ENCODE results near the gene BCAM.
"Not testable (repeated sequence)": the region's sequence is repeated elsewhere in the genome, so short reads cannot be mapped to it uniquely, and the experiment has no call there.

BCAM gene

DNA sequence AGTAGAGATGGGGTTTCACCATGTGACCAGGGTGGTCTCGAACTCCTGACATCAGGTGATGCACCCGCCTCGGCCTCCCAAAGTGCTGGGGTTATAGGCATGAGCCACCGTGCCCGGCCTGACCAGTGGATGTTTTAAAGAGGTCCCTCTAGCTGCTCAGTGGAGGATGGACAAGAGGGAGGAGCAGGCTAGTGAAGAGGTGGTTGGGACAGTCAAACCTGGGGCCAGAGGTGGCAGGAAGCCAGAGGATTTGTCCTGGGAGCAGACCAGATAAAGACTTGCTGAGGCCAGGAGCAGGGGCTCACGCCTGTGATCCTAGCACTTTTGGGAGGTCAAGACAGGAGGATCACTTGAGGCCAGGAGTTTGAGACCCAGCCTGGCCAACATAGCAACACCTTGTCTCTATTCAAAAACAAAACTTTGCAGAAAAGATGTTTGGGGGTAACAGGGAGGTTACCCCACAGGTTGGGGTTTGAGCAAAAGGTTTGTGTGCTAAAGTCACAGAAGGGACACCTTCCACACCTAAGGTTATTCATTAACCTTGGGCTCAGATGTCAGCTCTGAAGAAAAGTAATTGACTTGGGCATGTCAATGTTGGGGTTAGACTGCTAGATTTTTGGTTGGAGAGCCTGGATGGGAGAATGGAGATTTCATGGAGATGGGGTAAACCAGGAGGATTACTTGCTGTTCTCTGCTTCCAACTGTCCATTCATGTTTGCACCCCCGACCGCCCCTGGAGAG, 9.0 kb downstream of the BCAM start:
- no peak for DNase-seq (ENCODE audit: low spot score)

DNA sequence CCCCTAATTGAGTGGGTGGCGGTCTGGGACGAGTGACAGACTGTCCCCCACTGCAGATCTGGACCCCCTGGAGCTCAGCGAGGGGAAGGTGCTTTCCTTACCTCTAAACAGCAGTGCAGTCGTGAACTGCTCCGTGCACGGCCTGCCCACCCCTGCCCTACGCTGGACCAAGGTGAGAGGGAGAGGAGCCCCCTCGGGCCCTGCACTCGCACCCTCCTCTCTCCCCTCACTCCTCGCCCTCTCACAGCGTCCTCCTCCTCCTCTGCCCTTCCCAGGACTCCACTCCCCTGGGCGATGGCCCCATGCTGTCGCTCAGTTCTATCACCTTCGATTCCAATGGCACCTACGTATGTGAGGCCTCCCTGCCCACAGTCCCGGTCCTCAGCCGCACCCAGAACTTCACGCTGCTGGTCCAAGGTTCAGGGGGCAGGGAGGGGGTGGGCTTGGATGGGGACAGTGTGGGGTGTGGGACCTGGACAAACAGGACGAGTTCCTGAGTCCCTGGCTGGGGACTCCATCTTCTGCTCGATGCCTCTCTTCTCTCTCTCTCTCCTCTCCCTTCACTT, 9.6 kb downstream of the BCAM start:
- no peak for DNase-seq (ENCODE audit: low spot score)

DNA sequence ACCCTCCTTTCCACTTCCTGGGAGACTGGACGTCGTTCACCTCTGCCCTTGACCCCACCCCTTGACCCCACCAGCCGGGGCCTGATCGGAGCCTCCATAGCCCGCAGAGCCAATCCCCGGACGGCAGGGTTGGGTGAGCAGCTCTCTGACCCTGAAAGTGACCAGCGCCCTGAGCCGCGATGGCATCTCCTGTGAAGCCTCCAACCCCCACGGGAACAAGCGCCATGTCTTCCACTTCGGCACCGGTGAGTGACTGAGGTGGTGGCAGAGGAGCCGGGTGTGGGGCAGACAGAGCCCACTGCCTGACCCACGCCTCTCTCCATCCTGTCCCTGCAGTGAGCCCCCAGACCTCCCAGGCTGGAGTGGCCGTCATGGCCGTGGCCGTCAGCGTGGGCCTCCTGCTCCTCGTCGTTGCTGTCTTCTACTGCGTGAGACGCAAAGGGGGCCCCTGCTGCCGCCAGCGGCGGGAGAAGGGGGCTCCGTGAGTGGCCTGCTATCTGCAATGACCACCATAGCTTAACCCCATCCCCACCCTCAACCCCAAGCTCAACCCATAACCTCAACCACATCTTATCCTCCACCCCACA, 10.4 kb downstream of the BCAM start:
- no peak for DNase-seq (ENCODE audit: low spot score)

DNA sequence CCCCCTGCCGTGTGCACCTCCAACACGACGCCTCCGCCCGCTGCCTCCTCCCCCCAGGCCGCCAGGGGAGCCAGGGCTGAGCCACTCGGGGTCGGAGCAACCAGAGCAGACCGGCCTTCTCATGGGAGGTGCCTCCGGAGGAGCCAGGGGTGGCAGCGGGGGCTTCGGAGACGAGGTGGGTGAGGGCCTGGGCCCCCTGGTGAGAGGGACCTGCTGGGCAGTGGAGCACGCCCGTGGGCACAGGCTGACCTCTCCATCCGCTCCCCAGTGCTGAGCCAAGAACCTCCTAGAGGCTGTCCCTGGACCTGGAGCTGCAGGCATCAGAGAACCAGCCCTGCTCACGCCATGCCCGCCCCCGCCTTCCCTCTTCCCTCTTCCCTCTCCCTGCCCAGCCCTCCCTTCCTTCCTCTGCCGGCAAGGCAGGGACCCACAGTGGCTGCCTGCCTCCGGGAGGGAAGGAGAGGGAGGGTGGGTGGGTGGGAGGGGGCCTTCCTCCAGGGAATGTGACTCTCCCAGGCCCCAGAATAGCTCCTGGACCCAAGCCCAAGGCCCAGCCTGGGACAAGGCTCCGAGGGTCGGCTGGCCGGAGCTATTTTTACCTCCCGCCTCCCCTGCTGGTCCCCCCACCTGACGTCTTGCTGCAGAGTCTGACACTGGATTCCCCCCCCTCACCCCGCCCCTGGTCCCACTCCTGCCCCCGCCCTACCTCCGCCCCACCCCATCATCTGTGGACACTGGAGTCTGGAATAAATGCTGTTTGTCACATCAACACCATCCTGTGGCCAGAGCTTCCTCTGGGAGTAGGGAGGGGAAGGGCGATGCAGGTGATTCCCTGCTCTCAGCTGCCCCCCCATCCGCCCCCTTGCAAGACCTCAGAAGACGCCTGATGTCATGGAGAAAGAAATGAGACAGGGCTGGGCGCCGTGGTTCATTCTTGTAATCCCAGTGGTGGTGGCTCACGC, 12.0 kb downstream of the BCAM start:
- DNase-seq (ENCODE audit: low spot score) = peak; percentile 37

DNA sequence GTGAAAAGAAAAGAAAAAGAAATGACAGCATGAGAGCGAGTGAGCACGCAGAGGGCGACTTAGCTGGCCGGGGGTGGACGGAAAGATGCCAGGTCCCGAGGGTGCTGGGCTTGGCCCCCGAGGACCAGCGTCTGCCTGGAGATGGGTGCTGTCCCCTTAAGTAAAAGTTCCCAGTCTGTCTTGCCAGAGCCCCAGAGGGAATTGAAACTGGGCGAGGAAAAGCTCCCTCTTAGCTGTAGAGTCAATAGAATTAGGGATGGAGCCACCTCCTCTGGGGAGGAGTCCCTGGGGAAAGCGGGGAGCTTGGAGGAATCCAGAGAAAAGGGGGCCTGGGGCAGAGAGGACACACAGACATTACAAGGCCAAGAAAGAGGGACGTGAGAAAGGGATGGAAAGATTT, 13.3 kb downstream of the BCAM start:
- DNase-seq (ENCODE audit: low spot score) = peak; percentile 74

DNA sequence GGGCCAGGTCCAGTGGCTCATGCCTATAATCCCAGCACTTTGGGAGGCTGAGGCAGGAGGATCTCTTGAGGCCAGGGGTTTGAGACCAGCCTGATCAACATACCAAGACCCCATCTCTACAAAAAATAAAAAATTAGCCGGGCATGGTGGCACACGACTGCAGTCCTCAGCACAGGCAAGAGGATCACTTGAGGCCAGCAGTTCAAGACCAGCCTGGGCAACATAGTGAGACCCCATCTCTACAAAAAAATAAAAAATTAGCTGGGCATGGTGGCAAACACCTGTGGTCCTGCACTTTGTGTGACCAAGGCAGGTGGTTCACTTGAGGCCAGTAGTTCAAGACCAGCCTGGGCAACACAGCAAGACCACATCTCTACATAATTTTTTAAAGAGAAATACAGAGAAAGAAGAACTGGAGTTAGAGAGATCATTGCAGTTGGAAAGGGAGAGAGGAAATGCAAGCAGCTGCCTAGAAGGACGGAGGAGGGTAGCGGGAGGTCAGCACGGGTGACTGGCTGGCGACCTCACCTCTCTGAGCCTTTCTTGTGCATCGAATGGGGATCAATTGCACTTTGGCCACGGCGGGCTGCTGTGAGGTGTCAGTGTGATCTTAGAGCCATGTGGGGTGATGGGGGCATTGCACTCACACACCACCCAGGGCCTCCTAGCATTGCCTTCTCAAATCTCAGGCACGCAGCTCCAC, 13.9 kb downstream of the BCAM start:
- no peak for DNase-seq (ENCODE audit: low spot score)

DNA sequence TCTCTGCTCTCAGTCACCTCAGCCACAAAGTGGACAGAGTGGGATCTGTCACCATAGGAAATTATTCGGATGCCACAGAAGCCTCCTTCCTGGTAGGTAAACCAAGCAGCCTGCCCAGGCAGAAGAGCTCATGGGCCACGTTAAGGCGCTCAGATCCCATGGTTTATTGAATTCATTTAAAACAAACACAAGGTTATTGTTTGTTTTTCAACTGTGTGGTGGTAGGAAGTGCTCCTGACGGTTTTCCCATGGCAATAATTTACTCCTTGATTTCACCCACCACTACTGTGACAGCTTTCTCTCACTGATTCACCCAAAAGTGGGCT, 14.4 kb downstream of the BCAM start:
- no peak for DNase-seq (ENCODE audit: low spot score)

DNA sequence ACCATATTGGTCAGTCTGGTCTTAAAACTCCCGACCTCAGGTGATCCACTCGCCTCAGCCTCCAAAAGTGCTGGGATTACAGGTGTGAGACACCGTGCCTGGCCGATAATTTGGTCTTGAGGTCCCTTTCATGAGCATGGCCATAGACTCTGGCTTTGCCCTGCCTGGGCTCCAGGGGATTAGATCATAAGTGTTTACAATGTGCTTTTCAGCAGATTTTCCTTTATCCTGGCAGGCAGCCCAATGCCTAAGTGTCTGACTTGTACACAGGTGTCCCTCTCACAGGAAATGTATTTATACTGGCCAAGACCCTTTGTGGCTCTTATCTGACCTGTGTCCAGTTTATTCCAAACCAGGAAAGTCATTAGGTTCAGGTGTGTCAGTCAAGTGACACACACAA, 15.9 kb downstream of the BCAM start:
- DNase-seq (ENCODE audit: low spot score) = peak; percentile 50

DNA sequence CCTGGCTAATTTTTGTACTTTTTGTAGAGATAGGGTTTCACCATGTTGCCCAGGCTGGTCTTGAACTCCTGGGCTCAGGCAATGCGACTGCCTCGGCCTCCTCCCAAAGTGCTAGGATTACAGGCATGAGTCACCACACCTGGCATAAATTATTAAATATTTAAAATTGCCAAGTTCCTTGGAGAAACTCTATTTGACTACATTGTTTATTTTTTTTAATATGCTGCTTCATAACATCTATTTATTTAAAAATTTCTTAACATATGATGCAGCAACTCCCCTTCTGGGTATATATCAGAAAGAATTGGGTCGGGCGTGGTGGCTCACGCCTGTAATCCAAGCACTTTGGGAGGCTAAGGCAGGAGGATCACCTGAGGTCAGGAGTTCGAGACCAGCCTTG, 24.0 kb downstream of the BCAM start:
- not testable (repeated sequence) for DNase-seq (ENCODE audit: low spot score)

DNA sequence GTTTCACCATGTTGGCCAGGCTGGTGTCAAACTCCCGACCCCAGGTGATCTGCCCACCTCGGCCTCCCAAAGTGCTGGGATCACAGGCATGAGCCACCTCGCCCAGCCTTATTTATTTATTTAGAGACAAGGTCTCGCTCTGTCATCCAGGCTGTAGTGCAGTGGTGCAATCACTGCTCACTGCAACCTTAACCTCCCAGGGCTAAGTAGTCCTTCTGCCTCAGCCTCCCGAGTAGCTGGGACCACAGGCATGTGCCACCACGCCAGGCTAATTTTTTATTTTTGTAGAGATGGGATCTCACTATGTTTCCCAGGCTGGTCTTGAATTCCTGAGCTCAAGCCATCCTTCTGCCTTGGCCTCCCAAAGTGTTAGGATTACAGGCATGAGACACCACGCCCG, 25.5 kb downstream of the BCAM start:
- not testable (repeated sequence) for DNase-seq (ENCODE audit: low spot score)

DNA sequence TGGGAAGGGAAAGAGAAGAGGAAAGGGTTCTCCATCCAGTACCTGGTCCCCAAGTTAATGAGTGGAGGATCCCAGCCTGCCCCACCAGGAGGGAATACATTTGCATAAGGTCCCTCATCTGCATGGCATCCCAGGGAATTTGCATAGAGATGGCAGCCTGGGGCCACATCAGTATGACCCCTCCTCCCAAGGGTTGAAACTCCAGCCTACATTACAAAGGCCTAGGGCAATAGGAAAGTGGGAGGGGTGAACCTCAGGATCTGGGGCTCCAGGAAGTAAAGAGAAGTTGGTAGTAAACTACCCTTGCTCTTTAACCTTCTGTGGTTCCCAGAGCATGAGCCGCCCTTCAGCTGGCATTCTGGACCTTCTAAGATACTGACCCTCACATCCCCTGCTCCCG, 30.4 kb downstream of the BCAM start:
- DNase-seq (ENCODE audit: low spot score) = no peak

DNA sequence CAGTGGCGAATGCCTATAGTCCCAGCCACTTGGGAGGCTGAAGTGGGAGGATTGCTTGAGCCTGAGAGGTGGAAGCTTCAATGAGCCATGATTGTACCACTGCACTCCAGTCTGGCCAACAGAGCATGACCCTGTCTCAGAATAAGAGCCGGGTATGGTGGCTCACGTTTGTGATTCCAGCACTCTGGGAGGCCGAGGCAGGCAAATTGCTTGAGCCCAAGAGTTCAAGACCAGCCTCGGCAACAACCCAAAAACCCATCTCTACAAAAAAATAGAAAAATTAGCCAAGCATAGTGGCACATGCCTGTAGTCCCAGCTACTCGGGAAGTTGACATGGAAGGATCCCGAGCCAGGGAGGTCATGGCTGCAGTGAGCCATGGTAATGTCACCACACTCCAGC, 31.9 kb downstream of the BCAM start:
- no peak for DNase-seq (ENCODE audit: low spot score)

DNA sequence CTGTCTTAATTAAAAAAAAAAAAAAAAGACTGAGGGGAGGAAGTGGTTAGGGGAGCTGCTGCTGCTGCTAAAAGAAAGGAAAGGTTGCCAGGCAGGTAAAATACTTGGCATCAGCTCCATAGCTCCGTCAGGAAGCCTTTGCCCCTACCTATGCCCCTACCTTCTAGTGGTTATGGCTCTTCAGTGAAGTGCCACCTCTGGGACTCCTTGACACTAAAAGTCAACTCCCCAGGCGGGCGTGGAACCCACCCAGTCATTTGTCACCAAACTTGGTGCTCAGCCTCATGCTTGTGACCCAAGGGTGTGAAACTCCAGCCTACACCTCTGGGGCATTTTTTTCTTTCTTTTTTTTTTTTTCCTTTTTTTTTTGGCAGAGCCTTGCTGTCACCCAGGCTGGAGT, 32.3 kb downstream of the BCAM start:
- DNase-seq (ENCODE audit: low spot score) = no peak

DNA sequence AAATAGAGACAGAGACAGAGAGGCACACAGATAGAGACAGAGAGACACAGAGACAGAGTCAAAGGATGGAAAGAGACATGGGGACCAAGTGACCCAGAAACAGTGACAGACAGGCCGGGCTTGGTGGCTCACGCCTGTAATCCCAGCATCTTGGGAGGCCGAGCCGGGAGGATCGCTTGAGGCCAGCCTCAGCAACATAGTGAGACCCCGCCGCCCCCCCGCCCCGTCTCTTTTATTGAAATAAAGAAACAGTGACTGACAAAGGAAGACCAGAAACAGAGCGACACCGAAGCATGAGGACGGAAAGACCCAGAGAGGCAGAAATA, 36.3 kb downstream of the BCAM start:
- no peak for DNase-seq (ENCODE audit: low spot score)

DNA sequence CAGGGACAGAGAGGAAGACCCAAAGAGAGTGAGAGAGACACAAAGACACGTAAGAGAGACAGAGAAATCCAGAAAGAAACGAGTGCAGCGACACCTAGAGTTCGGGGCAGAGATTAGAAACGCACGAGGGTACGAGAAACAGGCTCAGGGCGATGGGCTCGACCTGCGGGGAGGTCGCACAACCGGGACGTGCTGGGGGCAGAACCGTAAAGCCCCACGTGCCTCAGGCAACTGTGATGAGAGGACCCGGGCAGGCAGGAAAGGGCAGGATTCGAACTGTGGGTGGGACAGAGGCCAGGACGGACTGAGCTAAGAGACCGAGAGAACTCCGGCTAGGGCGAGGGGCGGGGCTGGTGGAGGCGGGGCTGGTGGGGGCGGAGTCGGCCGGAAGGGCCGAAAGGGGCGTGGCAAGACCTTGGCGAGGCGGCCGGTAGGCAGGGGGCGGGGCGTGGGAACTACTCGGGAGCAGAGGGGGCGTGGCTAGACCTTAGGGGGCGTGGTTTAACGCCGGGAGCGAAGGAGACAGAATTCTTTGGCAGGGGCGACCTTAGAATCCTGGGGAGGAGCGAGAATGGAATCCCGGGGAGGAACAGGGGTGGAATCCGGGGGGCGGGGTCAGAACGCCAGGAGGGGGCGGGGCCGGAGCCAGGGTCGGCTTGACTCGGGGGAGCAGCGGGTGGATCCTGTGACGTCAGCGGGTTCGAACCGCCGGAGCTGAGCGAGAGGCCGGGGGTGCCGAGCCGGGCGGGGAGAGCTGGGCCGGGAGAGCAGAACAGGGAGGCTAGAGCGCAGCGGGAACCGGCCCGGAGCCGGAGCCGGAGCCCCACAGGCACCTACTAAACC, 36.9 kb downstream of the BCAM start, which contains the start of gene NECTIN2:
NECTIN2 (plus strand) TSS at position 686 of the 843 bp plus-strand sequence. CDS start 229 bp downstream, outside the sequence.
- DNase-seq (ENCODE audit: low spot score) = peak; percentile 98

DNA sequence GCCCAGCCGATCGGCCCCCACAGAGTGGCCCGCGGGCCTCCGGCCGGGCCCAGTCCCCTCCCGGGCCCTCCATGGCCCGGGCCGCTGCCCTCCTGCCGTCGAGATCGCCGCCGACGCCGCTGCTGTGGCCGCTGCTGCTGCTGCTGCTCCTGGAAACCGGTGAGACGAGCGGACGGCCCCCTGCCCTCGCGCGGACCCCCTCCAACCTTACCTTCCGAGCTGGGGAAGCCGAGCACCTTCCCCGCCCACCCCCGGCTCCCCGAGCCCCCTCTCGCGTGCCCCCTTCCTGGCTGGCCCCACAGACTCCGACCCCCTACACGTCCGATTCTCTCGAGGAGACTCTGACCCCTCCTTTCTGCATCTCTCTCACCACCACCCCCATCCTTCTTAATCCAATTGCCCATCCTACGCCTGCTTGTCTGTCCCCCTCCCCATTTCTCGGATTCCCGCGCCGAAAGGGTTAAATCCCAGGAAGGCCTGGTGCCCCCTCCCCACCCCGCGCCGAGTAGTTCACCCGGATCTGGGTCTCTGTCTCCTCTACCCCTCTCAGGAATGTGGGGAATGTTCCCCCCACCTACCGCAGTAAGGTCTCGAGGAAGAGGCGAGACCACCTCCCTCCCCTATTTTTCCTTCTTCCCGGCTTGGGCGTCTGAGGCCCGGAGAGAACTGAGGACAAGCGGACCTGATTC, 37.7 kb downstream of the BCAM start:
- peak; percentile 35 for DNase-seq (ENCODE audit: low spot score)

DNA sequence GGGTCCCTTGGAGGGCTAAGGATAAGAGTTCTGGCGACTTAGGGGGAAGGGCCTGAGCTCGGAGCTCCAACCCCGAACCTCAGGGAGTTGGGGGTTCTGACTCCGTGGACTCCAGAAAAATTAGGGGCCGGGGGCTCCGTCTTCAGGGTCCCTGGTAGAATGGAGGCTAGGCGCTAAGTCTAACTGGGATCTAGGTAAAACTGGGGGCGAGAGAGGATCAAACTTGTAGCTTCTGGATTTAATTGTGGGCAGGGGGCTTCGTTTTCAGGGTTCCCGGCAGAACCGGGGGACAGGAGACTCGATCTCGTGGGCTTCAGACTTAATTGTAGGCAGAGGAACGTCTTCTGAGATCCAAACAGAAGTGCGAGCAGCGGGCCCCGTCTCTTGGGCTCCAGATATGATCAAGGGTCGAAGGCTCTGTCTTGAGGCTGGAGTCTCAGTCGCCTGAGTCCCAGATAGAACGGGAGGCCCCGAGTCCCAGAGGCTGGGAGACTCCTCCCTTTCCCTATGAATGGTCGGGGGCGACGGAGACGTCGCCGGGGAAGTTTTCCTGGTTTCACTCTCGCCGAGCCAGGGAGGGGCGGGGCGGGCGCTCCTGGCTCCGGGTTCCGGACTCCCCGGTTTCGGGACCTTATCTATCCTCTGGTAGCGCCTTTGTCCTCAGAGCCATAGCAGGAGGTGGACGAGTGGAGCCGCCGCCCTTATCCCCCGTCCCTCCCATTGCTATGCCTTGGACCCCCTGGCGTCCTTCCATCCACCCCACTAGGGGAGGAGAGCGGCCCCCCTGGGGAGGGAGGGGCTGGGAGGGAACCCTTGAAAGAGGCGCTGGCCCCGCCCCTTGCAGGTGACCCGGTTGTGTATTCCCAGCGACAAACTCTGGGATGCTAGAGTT, 38.5 kb downstream of the BCAM start:
- DNase-seq (ENCODE audit: low spot score) = peak; percentile 33

DNA sequence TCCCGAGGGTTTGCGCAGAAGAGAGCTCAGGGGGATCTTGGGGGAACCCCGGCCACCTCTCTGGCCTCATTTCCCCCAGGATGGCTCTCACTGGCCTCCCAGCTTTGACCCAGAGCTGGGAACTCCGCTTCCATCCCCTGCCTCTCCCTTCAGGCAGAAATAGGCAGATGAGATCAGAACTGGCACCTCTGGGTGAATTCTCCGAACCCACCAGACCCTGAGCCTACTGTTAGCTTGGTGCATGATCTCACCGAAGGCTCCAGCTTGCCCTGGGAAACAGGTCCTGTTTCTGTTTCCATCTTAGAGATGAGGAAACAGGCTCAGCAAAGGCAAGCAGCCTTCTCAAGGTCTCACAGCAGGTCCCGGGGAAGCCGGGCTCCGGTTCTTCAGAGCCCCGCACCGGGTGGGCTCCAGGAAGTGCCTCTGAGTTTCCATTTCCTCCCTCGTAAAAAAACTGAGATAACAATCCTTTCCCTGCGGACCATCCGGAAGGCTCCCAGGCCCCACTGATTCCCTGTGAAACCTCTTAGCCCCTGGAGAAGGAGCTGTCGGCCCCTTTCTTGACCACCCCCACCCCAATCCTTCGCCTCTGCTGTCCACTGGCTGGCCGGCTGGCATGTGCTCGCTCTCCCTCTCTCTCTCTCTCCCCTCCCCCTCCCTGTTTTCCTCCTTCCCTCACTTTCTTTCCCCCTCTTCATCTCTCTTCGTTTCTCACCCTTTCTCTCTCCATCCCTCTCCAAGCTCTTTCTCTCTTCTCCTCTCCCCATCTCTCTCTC, 39.3 kb downstream of the BCAM start:
- DNase-seq (ENCODE audit: low spot score) = no peak

Data from D341Med (cell line).